Measurements from ENCODE around the gene ZNF680. TPM values are rescaled to one million over a fixed set of nuclear protein-coding genes. Genes with fewer than 3 reads are reported as not detected.

ZNF680 gene
- not detected in 2 replicates for total RNA-seq (2014; rRNA removed; shearing (Covaris generic))

GRCh38 chr7:64562626-64563278, at the start of gene ZNF680:
ZNF680 (minus strand) TSS chr7:64563071; CDS start chr7:64562954, 117 bp downstream.
- Histone ChIP-seq H3K4me3 (ENCODE audit: insufficient read depth, low read depth, low read length) (no peak within 1 kb of the TSS), H3K36me3 (replicated peaks; ENCODE audit: control insufficient read depth, insufficient read depth, low read length) (no peaks in the 10 kb centered on the region), H3K27me3 (ENCODE audit: control insufficient read depth, insufficient read depth, low read length) (no peaks in the 10 kb centered on the region)
- DNase-seq = peak; percentile 81

GRCh38 chr7:64612452-64612851, 49.6 kb upstream of the ZNF680 start:
- Histone ChIP-seq H3K36me3 (replicated peaks; ENCODE audit: control insufficient read depth, insufficient read depth, low read length) (no peaks in the 10 kb centered on the region), H3K27me3 (ENCODE audit: control insufficient read depth, insufficient read depth, low read length) (no peaks in the 10 kb centered on the region), H3K4me3 (ENCODE audit: insufficient read depth, low read depth, low read length) (no peak overlapping the region)
- DNase-seq = no peak

GRCh38 chr7:64611717-64612116, 48.8 kb upstream of the ZNF680 start:
- Histone ChIP-seq H3K36me3 (replicated peaks; ENCODE audit: control insufficient read depth, insufficient read depth, low read length) (no peaks in the 10 kb centered on the region), H3K27me3 (ENCODE audit: control insufficient read depth, insufficient read depth, low read length) (no peaks in the 10 kb centered on the region), H3K4me3 (ENCODE audit: insufficient read depth, low read depth, low read length) (no peak overlapping the region)
- no peak for DNase-seq

GRCh38 chr7:64610997-64611396, 48.1 kb upstream of the ZNF680 start:
- DNase-seq = no peak
- Histone ChIP-seq H3K27me3 (ENCODE audit: control insufficient read depth, insufficient read depth, low read length) (no peaks in the 10 kb centered on the region), H3K4me3 (ENCODE audit: insufficient read depth, low read depth, low read length) (no peak overlapping the region), H3K36me3 (replicated peaks; ENCODE audit: control insufficient read depth, insufficient read depth, low read length) (no peaks in the 10 kb centered on the region)

- H3K36me3 ChIP-seq (replicated peaks; ENCODE audit: control insufficient read depth, insufficient read depth, low read length) = no peaks in the 10 kb centered on the region
- no peak for DNase-seq
- H3K27me3 ChIP-seq (ENCODE audit: control insufficient read depth, insufficient read depth, low read length) = no peaks in the 10 kb centered on the region
- H3K4me3 ChIP-seq (ENCODE audit: insufficient read depth, low read depth, low read length) = no peak overlapping the region
These were observed 45.4 kb upstream of the ZNF680 start for GRCh38 chr7:64608116-64608910.

- H3K27me3 ChIP-seq (ENCODE audit: control insufficient read depth, insufficient read depth, low read length) = no peaks in the 10 kb centered on the region
- H3K36me3 ChIP-seq (replicated peaks; ENCODE audit: control insufficient read depth, insufficient read depth, low read length) = no peaks in the 10 kb centered on the region
- H3K4me3 ChIP-seq (ENCODE audit: insufficient read depth, low read depth, low read length) = no peak overlapping the region
- no peak for DNase-seq
These were observed 43.5 kb upstream of the ZNF680 start for GRCh38 chr7:64606385-64606784.

GRCh38 chr7:64603271-64603670, 40.4 kb upstream of the ZNF680 start:
- Histone ChIP-seq H3K27me3 (ENCODE audit: control insufficient read depth, insufficient read depth, low read length) (no peaks in the 10 kb centered on the region), H3K36me3 (replicated peaks; ENCODE audit: control insufficient read depth, insufficient read depth, low read length) (no peaks in the 10 kb centered on the region), H3K4me3 (ENCODE audit: insufficient read depth, low read depth, low read length) (no peak overlapping the region)
- no peak for DNase-seq

- no peak for DNase-seq
- H3K4me3 ChIP-seq (ENCODE audit: insufficient read depth, low read depth, low read length) = no peak overlapping the region
- no peaks in the 10 kb centered on the region for H3K27me3 ChIP-seq (ENCODE audit: control insufficient read depth, insufficient read depth, low read length)
- no peaks in the 10 kb centered on the region for H3K36me3 ChIP-seq (replicated peaks; ENCODE audit: control insufficient read depth, insufficient read depth, low read length)
These were observed 39.6 kb upstream of the ZNF680 start for GRCh38 chr7:64602518-64602917.

- Histone ChIP-seq H3K36me3 (replicated peaks; ENCODE audit: control insufficient read depth, insufficient read depth, low read length) (no peaks in the 10 kb centered on the region), H3K4me3 (ENCODE audit: insufficient read depth, low read depth, low read length) (no peak overlapping the region), H3K27me3 (ENCODE audit: control insufficient read depth, insufficient read depth, low read length) (no peaks in the 10 kb centered on the region)
- DNase-seq = no peak
These were observed 39.2 kb upstream of the ZNF680 start for GRCh38 chr7:64602086-64602485.

- H3K4me3 ChIP-seq (ENCODE audit: insufficient read depth, low read depth, low read length) = no peak overlapping the region
These were observed 36.5 kb upstream of the ZNF680 start for GRCh38 chr7:64599359-64599758.

GRCh38 chr7:64590971-64591370, 28.1 kb upstream of the ZNF680 start:
- Histone ChIP-seq H3K27me3 (ENCODE audit: control insufficient read depth, insufficient read depth, low read length) (no peaks in the 10 kb centered on the region), H3K36me3 (replicated peaks; ENCODE audit: control insufficient read depth, insufficient read depth, low read length) (no peaks in the 10 kb centered on the region), H3K4me3 (ENCODE audit: insufficient read depth, low read depth, low read length) (no peak overlapping the region)
- DNase-seq = no peak

More at GRCh38 chr7:64599359-64599758, 36.5 kb upstream of the ZNF680 start:
- no peak for DNase-seq
- H3K27me3 ChIP-seq (ENCODE audit: control insufficient read depth, insufficient read depth, low read length) = no peaks in the 10 kb centered on the region
- H3K36me3 ChIP-seq (replicated peaks; ENCODE audit: control insufficient read depth, insufficient read depth, low read length) = no peaks in the 10 kb centered on the region

GRCh38 chr7:64581926-64582894, 19.3 kb upstream of the ZNF680 start:
- Histone ChIP-seq H3K27me3 (ENCODE audit: control insufficient read depth, insufficient read depth, low read length) (no peaks in the 10 kb centered on the region), H3K36me3 (replicated peaks; ENCODE audit: control insufficient read depth, insufficient read depth, low read length) (no peaks in the 10 kb centered on the region), H3K4me3 (ENCODE audit: insufficient read depth, low read depth, low read length) (no peak overlapping the region)
- DNase-seq = no peak

- Histone ChIP-seq H3K4me3 (ENCODE audit: insufficient read depth, low read depth, low read length) (no peak overlapping the region), H3K27me3 (ENCODE audit: control insufficient read depth, insufficient read depth, low read length) (no peaks in the 10 kb centered on the region), H3K36me3 (replicated peaks; ENCODE audit: control insufficient read depth, insufficient read depth, low read length) (no peaks in the 10 kb centered on the region)
- DNase-seq = no peak
These were observed 18.5 kb upstream of the ZNF680 start for GRCh38 chr7:64581391-64581790.

GRCh38 chr7:64574540-64575099, 11.7 kb upstream of the ZNF680 start:
- H3K36me3 ChIP-seq (replicated peaks; ENCODE audit: control insufficient read depth, insufficient read depth, low read length) = no peaks in the 10 kb centered on the region
- H3K27me3 ChIP-seq (ENCODE audit: control insufficient read depth, insufficient read depth, low read length) = no peaks in the 10 kb centered on the region
- H3K4me3 ChIP-seq (ENCODE audit: insufficient read depth, low read depth, low read length) = no peak overlapping the region
- DNase-seq = no peak

Measured in H7 (cell line).